WTC11 (cell line): ENCODE results near the gene BEGAIN. TPM values are rescaled to one million over a fixed set of nuclear protein-coding genes. Genes with fewer than 3 reads are reported as not detected.

ENCODE experiments used
- ATAC-seq: fragments of 200-7000 bp; cut with Tn5 transposase; 2 replicates; pipeline ENCODE4 v1.10.0; 2021; ENCODE audit warnings: mild to moderate bottlenecking, moderate library complexity
- CTCF ChIA-PET: fragments of 300-600 bp; sonication (Branson Sonifier 250); formaldehyde crosslinking; loops from one replicate; lab custom pipeline; 2021; ENCODE audit warnings: antibody characterized with exemption; lab: Charles Lee
- POLR2A ChIA-PET: fragments of 350-600 bp; sonication (Branson Sonifier 250); formaldehyde crosslinking; loops from one replicate; lab custom pipeline; 2021; ENCODE audit warnings: antibody characterized with exemption; lab: Charles Lee
- DNase-seq: peaks from one replicate; pipeline ENCODE4 v3.0.0; 2021; ENCODE audit warnings: low spot score
- H3K27ac Mint-ChIP-seq: 2 replicates; pipeline ENCODE4 v1.8.0; 2021; ENCODE audit warnings: mixed read lengths
- H3K27me3 Mint-ChIP-seq: 2 replicates; pipeline ENCODE4 v1.8.0; 2021; ENCODE audit warnings: low read depth, mild to moderate bottlenecking, moderate library complexity, mixed read lengths
- H3K36me3 Mint-ChIP-seq: 2 replicates; pipeline ENCODE4 v1.8.0; 2021; ENCODE audit warnings: mixed read lengths
- H3K4me1 Mint-ChIP-seq: 2 replicates; pipeline ENCODE4 v1.8.0; 2022; ENCODE audit warnings: mixed read lengths
- H3K4me3 Mint-ChIP-seq: 2 replicates; pipeline ENCODE4 v1.8.0; 2021; ENCODE audit warnings: mild to moderate bottlenecking, moderate library complexity, mixed read lengths
- H3K9me3 Mint-ChIP-seq: 2 replicates; pipeline ENCODE4 v1.8.0; 2021; ENCODE audit warnings: mixed read lengths
- AFF4 ChIP-seq: sonication (generic); formaldehyde crosslinking; IDR thresholded peaks from 2 replicates; pipeline ENCODE4 v1.8.1; 2023; ENCODE audit warnings: mild to moderate bottlenecking, missing genetic modification reagents, borderline replicate concordance
- CTCF ChIP-seq: fragments of 200-600 bp; IDR thresholded peaks from 2 replicates; pipeline ENCODE4 v1.8.0; 2022; ENCODE audit warnings: antibody characterized with exemption
- HMGXB4 ChIP-seq: sonication (generic); formaldehyde crosslinking; IDR thresholded peaks from 2 replicates; pipeline ENCODE4 v1.8.1; 2023; ENCODE audit warnings: mild to moderate bottlenecking, moderate library complexity, missing genetic modification reagents
- IRF2 ChIP-seq: sonication (generic); formaldehyde crosslinking; IDR thresholded peaks from 2 replicates; pipeline ENCODE4 v1.8.0; 2022; ENCODE audit warnings: low read depth, missing genetic modification reagents, borderline replicate concordance
- MYBL2 ChIP-seq: sonication (generic); formaldehyde crosslinking; IDR thresholded peaks from 2 replicates; pipeline ENCODE4 v1.8.1; 2023; ENCODE audit warnings: mild to moderate bottlenecking, moderate library complexity, missing genetic modification reagents
- NR1H2 ChIP-seq: sonication (generic); formaldehyde crosslinking; IDR thresholded peaks from 2 replicates; pipeline ENCODE4 v1.9.0; 2021; ENCODE audit warnings: mild to moderate bottlenecking, moderate library complexity, missing genetic modification reagents
- RELA ChIP-seq: sonication (generic); formaldehyde crosslinking; IDR thresholded peaks from 2 replicates; pipeline ENCODE4 v1.8.1; 2022; ENCODE audit warnings: missing genetic modification reagents, mild to moderate bottlenecking, borderline replicate concordance
- SMAD4 ChIP-seq: sonication (generic); formaldehyde crosslinking; IDR thresholded peaks from 2 replicates; pipeline ENCODE4 v1.8.0; 2022; ENCODE audit warnings: mild to moderate bottlenecking, missing genetic modification reagents
- TEAD4 ChIP-seq: sonication (generic); formaldehyde crosslinking; IDR thresholded peaks from 2 replicates; pipeline ENCODE4 v1.8.0; 2022; ENCODE audit warnings: mild to moderate bottlenecking, missing genetic modification reagents
- ZNF416 ChIP-seq: fragments of 250-450 bp; sonication (Bioruptor Pico); IDR thresholded peaks from 2 replicates; pipeline ENCODE4 v1.9.0; 2021; ENCODE audit warnings: mild to moderate bottlenecking, inconsistent platforms
- ZNF423 ChIP-seq: fragments of 250-450 bp; sonication (Bioruptor Pico); IDR thresholded peaks from 2 replicates; pipeline ENCODE4 v2.1.2; 2022; ENCODE audit warnings: mild to moderate bottlenecking, moderate library complexity
- ZNF425 ChIP-seq: fragments of 250-450 bp; sonication (Bioruptor Pico); conservative IDR thresholded peaks from 2 replicates; pipeline ENCODE4 v1.9.0; 2021; ENCODE audit warnings: mild to moderate bottlenecking
- ZNF532 ChIP-seq: fragments of 250-450 bp; sonication (Bioruptor Pico); IDR thresholded peaks from 2 replicates; pipeline ENCODE4 v1.9.0; 2021; ENCODE audit warnings: mild to moderate bottlenecking, borderline replicate concordance
- total RNA-seq: library from RNA; stranded (reverse); gene quantifications from 3 replicates; pipeline ENCODE4 v1.2.3, GENCODE V29; 2021

Gene BEGAIN
- total RNA-seq, 1 experiment from 2014 or later: 1.3 TPM

GRCh38 chr14:100540926-100541620 lies 46.1 kb downstream of the BEGAIN start (continued):
- TF ChIP-seq ZNF532 (CRISPR knock-in tag) (no peak), NR1H2 (no peak), ZNF416 (CRISPR knock-in tag) (no peak)

GRCh38 chr14:100540141-100540925 lies 46.9 kb downstream of the BEGAIN start:
- no peaks in the 10 kb centered on the region; the same call in 1 of the 2 replicates for H3K27me3 Mint-ChIP-seq
- peak; percentile 72 for ATAC-seq
- H3K36me3 Mint-ChIP-seq: no peaks in the 10 kb centered on the region
- H3K27ac Mint-ChIP-seq: no peak overlapping the region
- H3K9me3 Mint-ChIP-seq: no peaks in the 10 kb centered on the region
- no peak overlapping the region for H3K4me3 Mint-ChIP-seq
- ChIA-PET CTCF (interaction anchor here (0.6 to 4.5 kb wide), 31 partner anchors 10 to 270 kb away, joined by 3 to 56 read pairs (median 4); no protein-coding TSS in a partner anchor), POLR2A (no interaction called here)
- peaks cover 5% of the 10 kb centered on the region for H3K4me1 Mint-ChIP-seq
- TF ChIP-seq ZNF423 (CRISPR knock-in tag) (peak; percentile 96), HMGXB4 (CRISPR knock-in tag) (0 out of 2 replicates have a peak, but pooled peaks have one; percentile 27), SMAD4 (CRISPR knock-in tag) (no peak), AFF4 (CRISPR knock-in tag) (no peak), TEAD4 (CRISPR knock-in tag) (no peak), ZNF425 (CRISPR knock-in tag) (no peak), IRF2 (CRISPR knock-in tag) (no peak; the same call in 1 of the 2 replicates), MYBL2 (CRISPR knock-in tag) (no peak), CTCF (peak; percentile 26; the same call in 1 of the 2 replicates), RELA (no peak)
- DNase-seq: peak; percentile 63
